HCEC 1CT (cell line): Measurements from ENCODE around the gene SERPINA1.
A peak's percentile ranks its signal among the peaks of the same experiment; 100 is the strongest.

Experiments
- DNase-seq: peaks from one replicate; pipeline ENCODE4 v3.0.0-alpha.2; 2017

SERPINA1 gene

DNA sequence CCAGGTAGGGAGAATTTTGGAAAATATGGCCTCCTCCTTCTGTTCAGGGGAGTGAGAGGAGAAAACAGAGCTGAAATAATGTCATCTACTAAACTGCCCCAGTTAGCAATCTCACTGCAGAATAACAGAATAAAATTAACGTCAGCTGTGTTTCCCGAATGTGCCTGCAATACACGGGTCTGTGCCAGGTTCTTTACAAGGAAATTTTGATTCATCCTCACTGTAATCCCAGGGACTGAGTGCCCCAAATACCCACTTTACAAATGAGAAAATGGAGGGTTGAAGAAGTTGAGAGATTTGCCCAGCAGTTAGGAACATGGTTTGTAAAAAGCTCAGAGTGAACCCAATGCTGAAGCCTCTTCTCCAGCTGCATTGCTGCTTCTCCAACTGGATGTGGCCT is 44.0 kb downstream of the SERPINA1 start:
- DNase-seq = no peak

DNA sequence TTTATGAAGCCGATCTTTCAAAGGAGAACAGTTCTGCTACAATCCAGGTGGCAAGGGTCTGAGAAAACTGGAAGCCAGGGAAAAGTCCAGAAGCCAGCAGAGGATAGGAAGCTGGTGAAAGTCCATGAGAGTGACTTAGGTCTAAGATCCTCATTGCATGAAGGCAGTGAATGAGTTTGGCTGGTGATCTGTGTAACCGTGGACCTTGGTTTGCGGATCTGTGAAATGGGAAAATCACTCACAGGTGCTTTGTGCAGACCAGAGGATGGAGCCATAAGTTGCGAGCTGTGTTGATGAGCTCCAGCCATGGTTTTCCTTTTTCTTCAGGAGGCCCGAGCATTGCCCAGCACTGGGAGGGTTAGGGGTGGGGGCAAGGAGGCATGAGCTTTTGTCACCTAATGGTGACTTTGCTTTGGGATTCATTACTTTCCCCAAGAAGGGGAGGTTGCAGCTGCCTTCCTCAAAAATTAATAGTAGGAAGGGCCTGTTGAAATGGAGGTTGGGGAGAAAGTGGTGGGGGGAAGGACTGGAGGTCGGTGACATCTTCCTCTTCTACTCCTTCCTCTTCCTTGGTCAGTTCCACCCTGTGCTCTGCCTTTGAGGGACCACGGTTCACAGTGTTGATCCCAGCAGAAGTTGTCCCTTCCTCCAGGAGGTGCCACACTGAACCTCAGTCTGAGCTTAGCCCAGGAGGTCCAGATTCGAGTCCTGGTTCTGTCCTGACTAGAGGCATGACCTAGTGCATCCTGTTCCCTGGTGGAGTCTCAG is 45.0 kb downstream of the SERPINA1 start:
- no peak for DNase-seq

DNA sequence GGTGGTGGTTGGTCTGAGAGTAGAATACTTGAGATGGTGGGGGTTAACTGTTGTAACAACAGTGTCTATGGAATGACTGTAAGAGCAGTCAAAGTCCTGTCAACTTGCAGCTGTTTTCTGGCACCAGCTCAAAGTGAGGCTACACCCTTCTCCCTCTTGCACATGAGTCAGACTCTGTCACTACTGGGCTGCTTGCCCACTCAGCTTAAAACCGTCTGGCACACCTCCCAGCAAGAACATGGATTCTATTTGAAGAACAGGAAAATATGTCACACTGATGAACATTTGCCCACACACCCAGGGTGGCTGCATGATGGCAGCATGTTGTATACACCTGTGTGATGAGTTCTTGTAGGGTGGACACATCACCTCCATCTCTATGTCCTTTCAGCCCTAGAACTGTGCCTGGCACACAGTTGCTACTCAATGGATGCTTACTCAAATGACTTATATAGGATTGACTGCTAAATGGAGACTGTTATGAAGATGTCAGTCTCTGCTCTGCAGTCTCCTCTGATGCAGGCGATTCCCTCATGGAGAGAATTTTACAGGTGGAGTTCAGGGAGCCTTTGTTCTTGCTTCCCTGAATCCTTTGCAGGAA is 46.0 kb downstream of the SERPINA1 start:
- peak; percentile 99 for DNase-seq

DNA sequence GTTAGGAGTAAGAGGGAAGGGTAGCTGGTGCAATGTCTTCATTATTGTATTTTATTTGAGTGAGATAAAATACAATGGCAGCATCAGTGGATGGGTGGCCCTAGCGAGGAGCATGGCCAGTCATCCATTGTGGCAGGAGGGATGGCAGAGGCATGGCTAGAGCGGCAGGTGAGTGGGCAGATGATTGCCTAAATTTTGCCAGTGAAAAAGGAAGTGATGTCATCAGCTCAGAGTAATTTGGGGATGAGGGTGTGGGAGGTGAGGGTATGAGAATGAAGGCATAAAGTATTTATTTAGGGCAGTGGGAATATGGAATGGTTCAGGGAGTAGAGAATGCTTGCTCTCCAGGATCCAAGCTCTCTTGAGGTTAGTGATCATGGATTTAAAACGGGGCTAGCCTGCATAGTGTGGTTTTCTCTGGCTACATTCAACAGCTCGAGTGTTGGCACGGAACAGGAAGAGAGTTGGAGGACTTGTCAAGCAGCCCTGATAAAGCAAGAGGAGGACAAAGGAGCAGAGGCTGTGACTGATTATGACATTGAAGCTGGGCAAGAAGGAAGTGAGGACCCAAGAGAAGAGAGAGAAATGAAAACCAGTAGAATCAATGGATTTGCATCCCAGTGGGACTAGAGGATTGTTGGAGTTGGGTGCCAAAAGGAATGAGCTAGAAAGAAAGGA is 46.6 kb downstream of the SERPINA1 start:
- DNase-seq = no peak

DNA sequence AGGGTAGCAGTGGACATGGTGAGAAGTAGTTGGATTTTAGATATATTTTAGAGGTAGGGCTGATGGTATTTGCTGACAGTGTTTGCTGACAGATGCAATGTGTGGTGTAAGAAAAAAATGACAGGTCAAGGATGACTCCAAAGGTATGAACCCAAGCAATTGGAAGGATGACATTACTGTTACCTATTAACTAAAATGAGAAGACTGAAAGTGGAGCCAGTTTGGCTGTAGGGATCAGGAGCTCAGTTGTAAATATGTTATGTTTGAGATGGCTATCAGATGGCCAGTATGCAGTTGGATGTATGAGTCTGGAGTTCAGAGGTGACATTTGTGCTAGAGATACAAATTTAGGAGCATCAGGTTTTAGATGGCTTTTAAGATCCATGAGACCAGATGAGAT is 47.9 kb downstream of the SERPINA1 start:
- DNase-seq = no peak

DNA sequence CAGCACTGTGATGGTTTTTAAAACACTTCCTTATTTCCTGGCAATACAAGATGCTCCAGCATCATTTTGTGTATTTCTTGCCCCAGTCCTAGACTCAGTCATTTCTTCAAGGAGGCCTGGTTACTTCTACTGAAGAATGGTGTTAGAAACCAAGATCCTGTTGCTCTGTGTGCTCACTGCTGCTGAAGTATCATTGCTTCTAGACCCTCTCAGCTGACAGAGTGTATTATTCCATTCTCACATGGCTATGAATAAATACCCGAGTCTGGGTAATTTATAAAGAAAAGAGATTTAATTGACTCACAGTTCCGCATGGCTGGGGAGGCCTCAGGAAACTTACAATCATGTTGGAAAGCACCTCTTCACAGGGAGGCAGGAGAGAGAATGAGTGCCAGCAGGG is 50.4 kb downstream of the SERPINA1 start:
- no peak for DNase-seq

DNA sequence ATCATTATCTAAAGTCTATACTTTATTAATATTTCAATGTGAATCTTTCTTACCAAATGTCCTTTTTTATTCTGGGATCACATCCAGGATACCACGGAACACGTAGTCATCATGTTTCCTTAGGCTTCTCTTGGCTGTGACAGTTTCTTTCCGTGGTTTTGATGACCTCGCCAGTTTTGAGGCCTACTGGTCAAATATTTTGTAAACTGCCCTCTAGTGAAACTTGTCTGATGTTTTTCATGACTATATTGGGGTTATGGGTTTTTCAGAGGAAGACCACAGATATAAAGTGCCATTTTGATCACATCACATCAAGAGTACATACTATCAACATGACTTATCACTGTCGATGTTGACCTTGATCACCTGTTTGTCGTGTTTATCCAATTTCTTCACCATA is 51.1 kb downstream of the SERPINA1 start:
- peak; percentile 43 for DNase-seq

DNA sequence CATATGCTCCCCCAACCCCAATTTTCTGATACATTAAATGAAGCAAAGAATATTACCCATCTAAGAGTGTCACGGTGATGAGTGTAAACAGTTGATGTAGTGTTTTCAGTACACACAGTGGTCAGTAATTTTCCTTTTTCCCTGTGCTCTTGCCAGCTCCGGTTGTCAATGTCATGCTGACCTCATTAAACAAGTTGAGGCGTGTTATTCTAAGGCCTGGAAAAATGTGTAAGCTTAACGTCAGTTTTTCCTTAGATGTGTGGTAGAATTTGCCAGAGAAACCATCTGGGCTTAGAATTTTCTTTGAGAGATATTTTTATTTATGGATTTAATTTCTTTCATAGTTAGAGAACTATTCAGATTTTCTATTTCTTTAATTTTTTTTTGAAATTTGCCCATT is 53.5 kb downstream of the SERPINA1 start:
- DNase-seq = no peak

DNA sequence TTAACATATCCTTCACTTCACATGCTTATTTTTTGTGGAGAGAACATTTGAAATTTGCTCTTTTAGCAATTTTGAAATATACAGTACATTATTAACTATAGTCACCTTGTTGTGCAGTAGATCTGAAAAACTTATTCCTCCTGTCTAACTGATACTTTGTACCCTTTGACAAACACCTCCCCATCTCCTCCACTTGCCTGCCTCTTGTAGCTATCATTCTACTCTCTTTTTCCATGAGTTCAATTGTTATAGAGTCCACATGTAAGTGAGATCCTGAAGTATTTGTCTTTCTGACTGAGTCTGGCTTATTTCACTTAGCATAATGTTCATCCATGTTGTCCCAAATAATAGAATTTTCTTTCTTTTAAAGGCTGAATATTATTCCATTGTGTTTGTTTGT is 55.8 kb downstream of the SERPINA1 start:
- no peak for DNase-seq

DNA sequence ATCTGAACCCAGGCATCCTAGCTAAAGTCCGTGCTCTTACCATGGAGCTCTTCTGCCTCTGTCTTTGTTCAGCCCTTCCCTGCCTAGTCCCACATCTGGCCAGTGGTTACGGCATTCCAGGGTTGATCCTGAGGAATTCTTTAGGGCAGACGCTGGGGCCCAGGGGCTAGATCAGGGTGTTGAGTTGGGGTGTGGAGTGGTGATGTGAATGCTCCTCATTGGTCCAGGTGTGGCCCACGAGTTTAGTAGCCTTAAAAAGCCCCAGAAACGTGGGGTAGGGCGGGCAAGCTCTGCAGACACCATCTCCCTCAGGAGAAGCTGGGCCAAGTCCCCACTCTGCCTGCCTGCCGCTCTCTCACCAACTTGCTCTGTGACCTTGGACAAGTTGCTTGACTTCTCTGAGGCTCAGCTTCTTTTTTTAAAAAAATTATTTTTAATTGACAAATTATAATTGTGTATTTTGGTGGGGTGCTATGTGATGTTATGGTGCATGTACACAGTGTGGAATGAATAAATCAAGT is 56.3 kb downstream of the SERPINA1 start:
- no peak for DNase-seq

DNA sequence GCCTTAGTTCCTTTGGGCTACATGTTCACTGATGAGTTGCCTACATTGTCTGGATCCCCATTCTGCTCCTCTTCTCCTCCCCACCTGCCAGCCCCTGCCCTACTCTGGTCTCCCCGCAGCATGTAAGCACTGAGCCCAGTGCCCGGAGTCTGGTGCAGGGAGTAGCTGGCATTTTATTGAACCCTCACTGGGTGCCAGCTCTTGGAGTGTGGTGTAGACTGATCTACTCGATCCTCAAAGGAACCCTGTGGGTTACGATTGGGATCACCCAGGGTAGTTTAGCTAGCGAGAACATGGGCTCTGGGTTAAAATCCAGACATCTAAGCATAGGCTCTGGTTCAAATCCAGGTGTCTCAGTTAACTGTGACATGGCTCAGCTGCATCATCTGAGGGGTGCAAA is 56.9 kb downstream of the SERPINA1 start:
- no peak for DNase-seq

DNA sequence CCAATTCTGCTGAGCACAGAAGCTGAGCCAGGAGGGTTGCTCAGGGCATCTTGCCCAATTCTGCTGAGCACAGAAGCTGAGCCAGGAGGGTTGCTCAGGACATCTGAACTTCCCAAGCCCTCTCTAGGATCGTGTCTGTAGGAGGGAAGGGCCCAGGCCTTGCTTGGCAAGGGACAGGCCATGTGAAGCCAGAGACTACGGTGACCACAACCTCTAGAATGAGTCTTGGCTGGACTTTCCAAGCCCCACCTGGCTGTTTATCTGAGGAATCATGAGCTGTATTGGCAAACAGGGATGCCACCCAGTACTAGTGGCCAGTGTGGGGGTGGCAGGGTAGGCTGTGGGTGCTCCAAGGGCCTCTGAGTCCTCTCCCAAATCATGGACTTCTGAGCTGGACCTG is 57.5 kb downstream of the SERPINA1 start:
- DNase-seq = no peak

DNA sequence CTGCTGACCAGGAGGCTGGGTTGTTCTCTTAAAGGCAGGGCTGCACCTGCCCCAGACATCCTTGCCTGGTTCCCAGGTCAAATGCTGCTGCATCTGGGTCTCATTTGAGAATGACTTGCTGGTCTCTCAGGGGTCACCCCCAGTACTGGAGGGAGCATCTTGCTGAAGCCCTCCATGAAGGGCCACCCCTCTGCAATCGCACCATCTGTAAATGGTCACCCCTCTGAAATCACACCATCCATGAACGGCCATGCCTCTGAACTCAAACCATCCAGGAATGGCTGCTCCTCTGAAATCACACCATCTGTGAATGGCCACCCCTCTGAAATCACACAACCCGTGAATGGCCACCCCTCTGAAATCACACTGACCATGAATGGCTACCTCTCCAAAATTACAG is 58.0 kb downstream of the SERPINA1 start:
- DNase-seq = no peak

DNA sequence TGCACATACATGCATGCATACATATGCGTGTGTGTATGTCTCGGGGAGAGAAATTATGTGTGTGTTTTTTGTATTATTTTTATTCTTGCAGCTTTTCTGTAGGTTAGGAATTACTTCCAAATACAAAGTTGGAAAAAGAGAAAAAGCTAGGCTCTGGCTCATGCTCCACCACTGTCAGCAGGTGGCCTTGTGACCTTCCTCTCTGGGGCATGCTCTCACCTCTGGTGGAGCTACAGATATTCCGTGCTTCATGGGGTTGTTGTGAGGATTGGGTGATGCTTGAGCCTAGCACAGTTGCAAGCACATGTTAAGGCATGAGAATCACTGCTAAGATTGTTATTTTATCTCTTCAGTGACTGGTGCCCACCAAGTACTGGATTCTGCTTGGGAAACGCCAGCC is 58.5 kb downstream of the SERPINA1 start:
- DNase-seq = no peak

DNA sequence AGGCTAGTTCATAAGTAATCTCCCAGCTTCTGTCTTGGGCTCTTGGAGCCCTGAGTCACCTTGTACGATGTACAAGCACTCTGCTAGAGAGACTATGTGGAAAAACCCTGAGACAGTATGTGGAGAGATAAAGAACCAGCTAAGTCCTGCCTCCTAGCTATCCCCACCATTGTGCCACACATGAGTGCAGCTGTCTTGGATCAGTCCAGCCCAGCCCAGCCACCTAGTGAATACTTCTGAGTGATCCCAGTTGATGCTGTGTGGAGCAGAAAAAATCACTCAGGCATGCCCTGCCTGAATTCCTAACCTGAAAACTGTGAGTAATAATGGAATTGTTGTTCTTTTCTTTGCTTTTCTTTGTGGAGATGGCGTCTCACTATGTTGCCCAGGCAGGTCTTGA is 60.2 kb downstream of the SERPINA1 start:
- DNase-seq = no peak
